ENCODE results near the gene AIRE.

The AIRE gene

GRCh38 chr21:44292812-44293195 is 7.1 kb downstream of the AIRE start:
- no peak for TF ChIP-seq GATA1 (IDR thresholded peaks at IDR 0.05; ENCODE audit: low read depth, low read length)
- TF ChIP-seq POLR2A (IDR thresholded peaks at IDR 0.05; ENCODE audit: low read length) = no peak
- no peak for DNase-seq

GRCh38 chr21:44293551-44294231 is 8.0 kb downstream of the AIRE start:
- no peak for TF ChIP-seq GATA1 (IDR thresholded peaks at IDR 0.05; ENCODE audit: low read depth, low read length)
- no peak for TF ChIP-seq POLR2A (IDR thresholded peaks at IDR 0.05; ENCODE audit: low read length)
- no peak for DNase-seq

- TF ChIP-seq GATA1 (IDR thresholded peaks at IDR 0.05; ENCODE audit: low read depth, low read length) (no peak), POLR2A (IDR thresholded peaks at IDR 0.05; ENCODE audit: low read length) (no peak)
- DNase-seq = no peak
Observed at GRCh38 chr21:44294391-44295162, 8.9 kb downstream of the AIRE start.

- no peak for DNase-seq
- no peak for TF ChIP-seq GATA1 (IDR thresholded peaks at IDR 0.05; ENCODE audit: low read depth, low read length)
- no peak for TF ChIP-seq POLR2A (IDR thresholded peaks at IDR 0.05; ENCODE audit: low read length)
Observed at GRCh38 chr21:44295163-44295573, 9.5 kb downstream of the AIRE start.

- no peak for TF ChIP-seq POLR2A (IDR thresholded peaks at IDR 0.05; ENCODE audit: low read length)
- no peak for TF ChIP-seq GATA1 (IDR thresholded peaks at IDR 0.05; ENCODE audit: low read depth, low read length)
- DNase-seq = no peak
Observed at GRCh38 chr21:44295646-44296045, 10.0 kb downstream of the AIRE start.

GRCh38 chr21:44296103-44296519 is 10.4 kb downstream of the AIRE start:
- TF ChIP-seq POLR2A (IDR thresholded peaks at IDR 0.05; ENCODE audit: low read length) = no peak

GRCh38 chr21:44296916-44297315 is 11.2 kb downstream of the AIRE start:
- TF ChIP-seq GATA1 (IDR thresholded peaks at IDR 0.05; ENCODE audit: low read depth, low read length) (no peak), POLR2A (IDR thresholded peaks at IDR 0.05; ENCODE audit: low read length) (no peak)
- DNase-seq = no peak

More at GRCh38 chr21:44296103-44296519, 10.4 kb downstream of the AIRE start:
- DNase-seq = no peak

GRCh38 chr21:44297525-44298290 is 12.0 kb downstream of the AIRE start:
- DNase-seq = peak; percentile 69 to 77

GRCh38 chr21:44298301-44298700 is 12.6 kb downstream of the AIRE start:
- no peak for DNase-seq

More at GRCh38 chr21:44297525-44298290, 12.0 kb downstream of the AIRE start:
- no peak for TF ChIP-seq GATA1 (IDR thresholded peaks at IDR 0.05; ENCODE audit: low read depth, low read length)
- no peak for TF ChIP-seq POLR2A (IDR thresholded peaks at IDR 0.05; ENCODE audit: low read length)

GRCh38 chr21:44299085-44299457 is 13.4 kb downstream of the AIRE start:
- peak; percentile 34 to 35 for DNase-seq
- TF ChIP-seq POLR2A (IDR thresholded peaks at IDR 0.05; ENCODE audit: low read length) (no peak), GATA1 (IDR thresholded peaks at IDR 0.05; ENCODE audit: low read depth, low read length) (no peak)

More at GRCh38 chr21:44298301-44298700, 12.6 kb downstream of the AIRE start:
- TF ChIP-seq POLR2A (IDR thresholded peaks at IDR 0.05; ENCODE audit: low read length) (no peak), GATA1 (IDR thresholded peaks at IDR 0.05; ENCODE audit: low read depth, low read length) (no peak)

- TF ChIP-seq POLR2A (IDR thresholded peaks at IDR 0.05; ENCODE audit: low read length) = no peak
- TF ChIP-seq GATA1 (IDR thresholded peaks at IDR 0.05; ENCODE audit: low read depth, low read length) = no peak
- DNase-seq = peak; percentile 71 to 77
Observed at GRCh38 chr21:44299458-44300261, 14.0 kb downstream of the AIRE start, which contains the start of gene PFKL. TSS of gene PFKL (plus strand) at chr21:44300053. CDS start at chr21:44300106, 53 bp downstream.

GRCh38 chr21:44300262-44300959 is 14.7 kb downstream of the AIRE start:
- TF ChIP-seq GATA1 (IDR thresholded peaks at IDR 0.05; ENCODE audit: low read depth, low read length) (no peak), POLR2A (IDR thresholded peaks at IDR 0.05; ENCODE audit: low read length) (no peak)
- DNase-seq = peak; percentile 58 to 70

- TF ChIP-seq GATA1 (IDR thresholded peaks at IDR 0.05; ENCODE audit: low read depth, low read length) = no peak
- no peak for TF ChIP-seq POLR2A (IDR thresholded peaks at IDR 0.05; ENCODE audit: low read length)
Observed at GRCh38 chr21:44301141-44301540, 15.5 kb downstream of the AIRE start.

More at GRCh38 chr21:44301141-44301540, 15.5 kb downstream of the AIRE start:
- DNase-seq = no peak
